Measurements from ENCODE around the gene BTBD16.
A peak's percentile ranks its signal among the peaks of the same experiment; 100 is the strongest.

The BTBD16 gene

DNA sequence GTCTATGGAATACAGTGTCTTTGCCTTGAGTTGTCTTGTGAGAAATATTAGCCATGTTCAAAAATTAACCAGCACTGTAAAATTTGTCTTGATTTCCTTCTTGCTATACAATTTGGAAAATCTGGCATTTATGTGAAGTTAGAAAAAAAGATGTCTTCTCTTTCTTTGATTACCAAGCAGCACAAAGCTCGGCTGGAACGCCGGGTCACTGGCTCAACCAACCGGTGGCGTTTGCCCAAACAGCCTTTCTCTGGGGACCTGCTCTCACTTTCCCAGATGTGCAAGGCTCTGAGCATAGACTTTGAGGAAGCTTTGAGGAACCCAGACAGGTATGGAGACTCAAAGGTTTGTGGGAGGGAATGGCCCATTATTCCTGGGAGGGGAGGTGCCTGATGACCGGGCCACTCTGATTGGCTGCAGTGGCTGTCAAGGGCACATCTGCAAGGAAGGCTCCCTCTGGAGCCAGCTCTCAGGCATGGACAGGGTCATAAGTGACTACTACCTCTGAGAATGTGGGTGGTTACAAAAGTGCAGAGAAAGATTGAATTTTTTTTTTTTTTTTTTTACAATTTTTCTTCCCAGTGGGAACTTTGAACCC is 5.6 kb downstream of the BTBD16 start:
- DNase-seq: no peak

DNA sequence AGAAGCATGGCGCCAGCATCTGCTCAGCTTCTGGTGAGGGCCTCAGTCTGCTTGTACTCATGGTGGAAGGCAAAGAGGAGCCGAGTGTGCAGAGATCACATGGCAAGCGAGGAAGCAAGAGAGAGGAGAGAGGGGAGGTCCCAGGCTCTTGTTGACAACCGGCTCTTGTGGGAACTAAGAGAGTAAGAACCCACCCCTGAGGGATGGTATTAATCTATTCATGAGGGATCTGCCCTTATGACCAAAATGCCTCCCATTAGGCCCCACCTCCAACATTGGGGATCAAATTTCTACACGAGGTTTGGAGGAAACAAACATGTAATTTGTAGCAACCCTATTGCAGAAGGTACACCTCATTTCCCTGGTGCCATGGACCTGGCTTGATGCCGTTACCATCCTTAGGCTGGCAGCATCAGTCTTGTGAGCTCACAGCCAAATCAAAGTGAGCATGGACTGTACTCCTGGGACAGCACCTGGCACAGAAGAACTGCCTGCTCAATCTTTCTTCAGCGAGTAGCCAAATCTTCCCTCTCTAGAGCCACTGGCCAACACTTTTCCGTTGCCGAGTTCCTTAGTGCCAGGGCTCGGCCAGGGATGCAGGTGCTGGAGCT is 6.5 kb downstream of the BTBD16 start:
- no peak for DNase-seq

DNA sequence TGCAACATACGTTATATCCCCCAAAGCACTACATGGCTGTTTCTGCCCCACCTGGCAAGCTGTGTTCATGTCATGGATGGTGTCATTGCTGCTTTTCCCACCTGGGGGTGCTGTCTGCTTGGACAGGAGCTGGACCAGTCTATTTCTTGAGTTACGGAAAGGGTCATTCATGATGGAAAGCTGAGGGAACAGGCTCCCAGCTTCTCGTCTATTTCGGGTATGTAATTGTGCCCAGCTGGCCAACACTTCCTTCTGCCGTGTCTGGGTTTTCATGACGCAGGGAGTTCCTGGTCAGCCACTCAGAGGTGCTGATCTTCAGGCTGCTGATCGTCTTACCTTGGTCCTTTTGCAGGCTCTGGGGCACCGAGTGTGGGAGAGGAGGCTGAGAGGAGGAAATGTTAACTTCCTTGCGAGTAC is 8.6 kb downstream of the BTBD16 start:
- no peak for DNase-seq

DNA sequence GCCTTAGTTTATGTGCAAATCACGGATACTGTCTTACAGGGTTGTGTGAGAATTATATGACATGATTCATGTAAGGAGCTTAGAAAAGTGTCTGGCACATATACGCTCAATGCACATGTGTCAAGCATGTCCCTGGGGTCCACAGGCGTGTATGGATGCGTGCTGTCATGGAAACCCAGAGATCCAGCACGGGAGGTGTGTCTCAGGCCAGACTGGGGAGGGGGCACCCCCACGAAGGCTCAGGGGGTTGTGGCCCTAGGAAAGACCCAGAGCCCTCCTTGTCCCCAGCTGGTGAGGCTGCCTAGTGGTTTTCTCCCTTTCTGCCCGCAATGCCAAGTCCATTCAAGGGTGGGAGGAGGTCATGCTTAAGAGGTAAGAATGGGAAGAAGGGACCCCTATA is 9.1 kb downstream of the BTBD16 start:
- DNase-seq: no peak

DNA sequence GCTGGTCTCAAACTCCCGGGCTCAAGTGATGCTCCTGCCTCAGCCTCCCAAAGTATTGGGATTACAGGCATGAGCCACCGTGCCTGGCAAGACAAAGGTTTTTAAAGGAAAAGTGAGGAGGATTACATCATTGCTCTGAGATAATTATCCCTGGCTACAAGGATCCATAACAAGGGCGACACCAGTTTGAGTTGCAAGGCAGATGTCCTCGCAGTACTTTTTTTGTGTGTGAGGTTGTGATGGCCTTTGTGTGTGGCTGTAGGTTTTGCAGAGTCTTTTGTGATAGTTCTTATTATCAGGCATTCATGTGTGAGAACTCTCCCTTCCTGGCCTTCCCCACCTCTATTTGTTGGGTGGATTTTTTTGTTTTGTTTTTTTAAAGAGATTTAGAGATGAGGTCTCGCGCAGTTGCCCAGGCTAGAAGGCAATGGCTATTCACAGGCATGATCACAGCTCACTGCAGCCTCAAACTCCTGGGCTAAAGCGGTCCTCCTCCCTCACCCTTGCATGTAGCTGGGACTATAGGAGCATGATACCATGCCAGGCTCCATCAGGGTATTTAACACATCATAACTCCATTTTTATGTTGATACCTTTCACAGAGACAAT is 10.0 kb downstream of the BTBD16 start:
- DNase-seq: no peak

DNA sequence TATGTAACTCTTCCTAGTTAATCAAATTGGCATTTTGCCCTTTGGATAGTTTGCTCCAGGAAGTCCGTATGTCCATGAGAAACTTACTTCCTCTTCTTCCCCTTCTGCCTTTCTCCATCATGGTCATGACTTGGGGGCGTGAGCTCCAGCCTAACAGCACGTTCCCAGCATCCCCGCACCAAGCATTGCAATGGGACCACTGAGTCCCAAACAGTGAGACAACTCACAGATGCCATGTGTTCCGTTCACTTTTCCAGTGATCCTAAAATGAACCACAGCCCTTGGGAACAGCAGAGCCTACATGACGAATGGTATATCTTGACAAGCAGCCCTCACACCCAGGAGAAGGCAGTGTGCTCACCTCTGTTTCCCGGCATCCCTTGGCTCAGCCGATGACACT is 10.7 kb downstream of the BTBD16 start:
- DNase-seq: no peak

DNA sequence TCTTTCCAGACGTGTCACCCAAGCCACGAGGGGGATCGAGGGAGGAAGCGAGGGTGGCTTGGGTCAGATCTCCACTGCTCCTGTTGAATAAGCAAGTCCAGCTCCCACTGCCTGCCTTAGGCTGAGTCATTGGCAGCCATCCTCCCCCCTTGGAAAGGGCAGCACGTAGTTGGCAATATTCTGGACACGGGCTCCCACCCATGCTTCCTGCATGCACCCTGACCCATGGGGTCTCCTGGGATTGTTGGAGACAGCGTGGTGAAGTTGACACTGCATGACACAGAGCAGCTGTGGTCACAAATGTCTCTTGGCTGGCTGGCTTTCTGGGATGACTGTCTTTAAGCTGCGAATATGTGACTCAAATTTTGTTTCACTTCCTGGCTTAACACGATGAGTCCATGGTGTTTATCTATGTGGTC is 11.2 kb downstream of the BTBD16 start:
- no peak for DNase-seq

DNA sequence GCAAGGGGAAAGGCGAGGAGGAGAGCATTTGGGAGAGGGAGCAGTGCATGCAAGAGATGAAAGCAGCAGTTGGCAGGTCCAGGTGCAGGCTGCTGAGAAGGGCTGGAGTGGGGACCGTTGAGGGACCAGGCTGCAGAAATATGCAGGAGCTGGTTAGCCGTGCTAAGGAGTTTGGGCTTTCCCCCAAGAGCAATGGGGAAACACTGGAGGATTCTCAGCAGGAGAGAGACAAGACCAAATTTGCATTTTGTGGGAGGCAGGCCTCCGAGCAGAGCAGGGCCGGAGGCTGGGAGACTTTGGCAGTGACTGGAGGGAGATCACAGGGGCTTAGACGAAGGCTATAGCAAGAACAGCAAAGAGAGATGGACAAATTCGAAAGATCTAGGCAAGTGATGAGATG is 11.8 kb downstream of the BTBD16 start:
- DNase-seq: no peak

DNA sequence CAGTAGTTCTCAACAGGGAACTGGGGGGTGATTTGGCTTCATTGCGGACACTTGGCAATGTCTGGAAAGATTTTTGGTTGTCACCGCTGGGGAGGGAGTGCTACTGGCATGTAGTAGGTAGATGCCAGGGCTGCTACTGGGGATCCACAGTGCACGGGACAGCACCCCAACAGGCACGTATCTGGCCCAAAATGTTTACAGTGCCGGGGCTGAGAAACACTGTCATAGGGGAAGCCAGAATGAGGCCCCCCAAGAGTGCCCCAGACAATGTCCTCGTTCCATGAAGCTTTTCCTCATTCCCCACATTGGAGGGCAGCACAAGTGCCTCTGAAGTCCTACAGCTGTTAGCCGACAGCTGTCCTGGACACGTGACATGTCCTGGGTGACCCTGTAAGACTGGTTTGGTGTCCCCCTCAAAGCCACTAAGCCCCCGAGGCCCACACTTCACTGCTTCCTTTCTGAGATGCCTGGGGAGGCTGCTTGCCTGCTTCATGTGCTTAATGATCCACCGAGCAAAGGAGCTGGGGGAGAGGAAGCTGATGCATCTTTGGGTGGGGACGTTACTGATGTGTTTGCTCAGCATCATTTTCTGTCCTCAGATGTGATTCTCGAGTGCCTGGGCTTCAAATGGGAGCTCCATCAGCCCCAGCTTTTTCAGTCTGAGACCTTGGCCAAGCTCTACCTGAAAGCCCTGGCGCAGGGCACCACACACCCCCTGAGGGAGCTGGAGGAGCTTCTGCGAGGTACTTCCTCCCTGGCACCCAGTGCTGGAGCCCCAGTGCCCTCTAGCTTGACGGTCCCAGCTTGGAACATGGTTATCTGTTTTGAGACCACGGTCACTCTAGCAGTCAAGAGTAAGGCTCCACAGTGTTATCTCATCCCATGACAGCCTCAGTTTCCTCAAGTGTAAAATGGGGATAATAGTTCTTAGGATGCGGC is 14.7 kb downstream of the BTBD16 start:
- DNase-seq: no peak

DNA sequence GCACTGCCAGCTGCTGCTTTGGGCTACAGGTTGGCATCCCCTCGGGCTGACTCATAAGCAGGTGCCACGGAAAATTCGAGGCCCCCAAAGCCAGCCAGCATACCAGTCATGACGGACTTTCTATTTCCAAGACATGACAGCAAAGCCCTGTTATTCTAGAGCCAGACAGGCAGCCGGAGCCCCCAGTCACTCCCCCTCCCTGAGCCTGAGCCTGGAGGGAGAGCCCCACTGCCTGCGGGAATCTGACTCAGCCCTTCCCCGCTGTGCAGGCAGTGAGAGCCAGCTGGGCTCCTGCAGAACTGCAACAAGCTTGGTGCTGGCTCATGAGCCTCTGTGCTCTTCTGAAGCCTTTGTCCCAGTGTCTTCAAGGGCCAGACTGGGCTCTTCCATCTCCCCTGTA is 15.8 kb downstream of the BTBD16 start:
- peak; percentile 29 for DNase-seq

DNA sequence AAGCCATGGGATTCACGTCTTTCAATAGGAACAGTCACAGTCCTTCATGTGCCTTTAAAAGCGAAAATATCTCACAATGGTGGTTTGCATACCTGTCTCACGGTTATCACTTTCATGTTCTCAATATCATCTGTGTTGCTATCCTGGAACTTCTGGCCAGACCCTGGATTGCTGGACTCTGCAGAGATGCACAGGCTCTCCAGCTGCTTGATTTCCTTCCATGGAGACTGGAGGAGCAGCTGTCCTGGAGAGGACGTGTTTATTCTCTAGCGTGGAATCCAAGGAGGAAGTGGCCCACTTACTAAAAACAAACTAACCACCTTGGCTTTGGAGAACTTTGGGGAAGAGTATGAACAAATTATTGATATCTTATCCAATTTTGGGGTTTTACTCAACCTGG is 16.5 kb downstream of the BTBD16 start:
- DNase-seq: no peak

DNA sequence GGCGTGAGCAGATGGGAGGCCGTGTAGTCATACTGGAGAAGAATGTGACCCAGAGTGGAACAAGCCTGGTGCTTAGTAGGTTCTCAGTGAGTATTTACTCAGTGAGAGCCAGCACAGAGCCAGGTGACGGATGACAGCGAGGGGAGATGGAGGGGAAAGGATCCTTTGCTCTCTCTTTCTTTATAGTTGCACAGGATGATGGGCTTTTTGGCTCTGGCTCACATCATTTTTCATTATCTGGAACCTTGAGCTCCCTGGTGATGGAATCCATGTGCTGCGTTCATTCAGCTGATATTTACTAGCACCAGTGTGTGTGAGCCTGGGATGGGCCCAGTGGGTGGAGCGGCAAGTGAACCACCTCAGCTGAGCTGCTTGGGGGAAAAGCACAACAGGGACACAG is 17.2 kb downstream of the BTBD16 start:
- DNase-seq: no peak

DNA sequence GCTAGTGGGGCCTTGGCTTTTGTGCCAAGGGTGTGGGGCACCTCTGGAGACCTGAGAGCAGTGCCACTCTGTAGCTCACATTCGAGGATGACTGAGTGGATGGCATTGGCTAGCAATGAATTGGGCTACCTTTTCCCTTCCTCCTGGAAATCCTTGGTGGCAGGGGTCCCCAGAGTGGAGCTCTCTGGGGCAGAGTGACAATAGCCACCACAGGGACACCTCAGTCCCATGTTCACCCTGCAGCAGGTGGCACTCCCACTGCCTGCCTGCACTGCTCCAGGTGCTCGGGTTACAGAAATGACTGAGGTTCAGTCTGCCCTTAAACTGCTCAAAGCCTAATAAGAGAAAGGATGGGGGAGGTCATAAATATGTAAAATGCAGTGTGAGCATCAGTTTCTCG is 17.8 kb downstream of the BTBD16 start:
- no peak for DNase-seq

DNA sequence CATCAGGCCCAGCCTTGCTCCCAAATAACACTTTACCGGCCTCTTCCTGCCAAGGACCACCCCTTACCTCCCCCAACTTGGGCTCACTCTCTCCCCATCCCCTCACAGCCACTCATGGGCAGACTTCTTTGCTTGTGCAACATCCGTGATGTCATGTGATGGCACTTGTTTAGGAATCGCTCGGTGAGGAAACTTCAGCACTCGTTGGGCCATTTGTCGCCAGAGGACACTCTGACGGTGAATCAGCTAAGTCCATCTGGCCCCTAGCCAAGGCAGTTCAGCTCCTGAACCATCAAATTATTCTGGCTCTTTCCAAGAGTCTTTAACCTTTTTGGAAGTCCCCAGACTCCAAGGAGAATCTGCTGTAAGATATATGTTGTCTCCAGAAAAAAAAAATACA is 19.2 kb downstream of the BTBD16 start:
- no peak for DNase-seq

DNA sequence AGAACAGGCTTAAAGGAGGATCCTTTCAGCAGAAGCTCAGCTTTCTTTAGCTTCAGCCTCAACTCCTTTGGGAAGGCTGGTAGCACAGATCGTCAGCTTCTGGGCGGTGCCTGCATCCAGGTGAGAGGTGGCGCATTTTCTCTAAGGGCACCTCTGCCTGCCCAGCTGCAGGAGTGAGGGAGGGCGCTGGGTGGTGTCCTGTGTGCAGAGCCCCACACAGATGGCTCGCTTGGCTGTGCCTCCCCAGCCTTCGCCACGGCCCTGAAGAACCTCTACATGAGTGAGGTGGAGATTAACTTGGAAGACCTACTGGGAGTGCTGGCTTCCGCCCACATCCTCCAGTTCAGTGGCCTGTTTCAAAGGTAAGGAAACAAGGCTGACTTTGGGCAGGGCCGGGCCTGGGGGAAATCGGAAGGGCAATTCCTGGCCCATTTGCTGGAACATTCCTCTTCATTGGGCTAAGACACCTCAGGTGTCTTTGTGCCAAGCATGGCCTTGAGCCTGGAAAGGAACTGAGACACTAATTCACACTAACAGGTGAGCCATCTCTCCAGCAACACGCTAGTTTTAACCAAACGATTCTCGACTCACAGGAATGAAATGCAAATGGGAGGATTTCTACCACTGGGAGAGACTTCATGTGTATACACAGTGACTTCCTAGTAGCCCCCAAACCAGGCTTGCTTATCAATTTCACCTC is 19.9 kb downstream of the BTBD16 start:
- DNase-seq: no peak

DNA sequence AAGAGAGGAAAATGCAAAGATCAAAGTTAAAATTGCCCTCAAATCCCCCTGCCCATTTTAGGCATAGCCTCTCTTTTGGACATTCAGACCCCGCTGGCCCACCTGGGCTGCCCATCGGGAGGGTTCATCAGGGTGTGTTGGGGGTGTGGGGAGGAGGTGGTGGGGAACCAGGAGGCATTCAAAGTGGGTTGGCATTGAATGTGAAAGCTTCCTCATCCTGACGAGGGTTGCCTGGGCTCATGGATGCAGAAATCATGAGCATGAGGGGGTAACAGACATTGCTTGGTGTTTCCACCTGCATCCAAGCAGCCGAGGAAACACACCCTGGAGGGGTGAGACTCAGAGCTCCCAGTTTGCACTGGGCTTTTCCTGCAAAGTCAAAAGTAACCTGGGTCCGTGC is 20.6 kb downstream of the BTBD16 start:
- DNase-seq: no peak

DNA sequence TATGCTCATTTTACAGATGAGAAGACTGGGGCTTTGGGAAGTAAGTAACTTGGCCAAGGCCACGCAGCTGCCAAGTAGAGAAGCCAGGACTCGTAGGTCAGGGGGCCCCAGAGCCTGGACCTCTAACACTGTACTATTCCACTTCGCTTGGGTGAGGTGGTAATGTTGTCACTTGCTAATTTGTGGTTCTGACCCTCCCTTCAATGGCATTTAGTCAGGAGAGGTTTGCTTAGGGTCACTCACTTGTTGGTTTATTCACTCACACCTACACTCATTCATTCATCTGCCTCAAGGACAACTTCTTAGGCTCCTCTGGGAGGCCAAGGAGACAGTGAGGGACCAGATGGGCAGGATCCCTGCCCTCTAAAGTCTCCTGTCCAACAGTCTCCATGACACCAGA is 21.3 kb downstream of the BTBD16 start:
- no peak for DNase-seq

DNA sequence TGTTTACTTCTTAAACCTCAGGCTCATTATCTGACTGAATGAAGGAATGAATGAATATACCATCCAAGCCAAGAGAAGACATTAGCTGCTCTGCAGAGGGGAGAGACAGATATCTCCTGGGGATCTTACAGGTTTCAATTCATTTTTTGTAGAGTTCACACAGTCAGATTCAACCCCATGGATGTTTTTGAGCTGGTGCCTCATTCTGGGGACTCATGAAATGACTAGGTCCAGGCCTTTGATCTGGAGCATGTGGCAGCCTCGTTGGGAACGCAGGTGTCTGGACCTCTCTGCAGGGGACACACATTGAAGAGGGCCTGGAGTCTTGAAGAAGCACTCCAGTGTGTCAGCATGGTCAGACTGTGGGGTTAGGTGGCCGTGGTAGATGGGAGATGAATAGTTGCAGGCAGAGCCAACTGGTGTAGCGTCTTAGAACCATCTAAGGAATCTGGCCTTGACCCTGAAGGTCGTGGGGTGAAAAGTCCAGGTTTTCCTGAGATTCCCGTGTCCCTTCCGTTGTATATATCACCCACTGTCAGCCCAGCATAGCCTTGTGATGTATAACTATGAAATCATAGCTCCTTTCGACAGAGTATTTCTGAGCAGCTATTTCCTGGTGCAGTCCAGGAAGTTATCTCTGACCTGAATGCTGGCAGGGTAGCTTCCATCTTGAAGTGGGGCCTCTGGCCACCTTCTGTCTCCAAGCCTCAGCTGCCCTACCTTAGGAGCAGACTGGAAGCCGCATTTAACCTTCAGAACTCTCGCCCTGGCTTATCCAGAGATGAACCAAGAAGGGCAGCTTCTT is 22.3 kb downstream of the BTBD16 start:
- DNase-seq: no peak

DNA sequence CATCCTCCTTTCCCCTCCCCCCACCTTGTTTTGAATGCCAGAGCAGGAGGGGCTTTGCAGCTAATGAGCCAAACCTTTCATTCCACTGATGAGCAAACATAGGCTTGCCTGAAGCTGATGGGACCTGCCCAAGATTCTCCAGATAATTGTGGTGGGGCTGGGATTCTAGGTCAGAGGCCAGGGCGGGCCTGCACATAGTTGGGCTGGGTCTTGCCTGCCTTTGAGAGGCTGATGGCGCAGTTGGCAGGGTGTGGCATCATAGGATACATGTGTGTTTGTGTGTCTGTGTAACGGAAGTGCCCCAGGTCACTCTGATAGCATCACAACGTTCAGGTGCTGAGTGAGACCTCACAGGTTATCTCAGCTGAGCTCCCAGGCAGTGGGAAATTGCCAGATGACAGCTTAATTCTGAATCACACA is 22.9 kb downstream of the BTBD16 start:
- DNase-seq: no peak

DNA sequence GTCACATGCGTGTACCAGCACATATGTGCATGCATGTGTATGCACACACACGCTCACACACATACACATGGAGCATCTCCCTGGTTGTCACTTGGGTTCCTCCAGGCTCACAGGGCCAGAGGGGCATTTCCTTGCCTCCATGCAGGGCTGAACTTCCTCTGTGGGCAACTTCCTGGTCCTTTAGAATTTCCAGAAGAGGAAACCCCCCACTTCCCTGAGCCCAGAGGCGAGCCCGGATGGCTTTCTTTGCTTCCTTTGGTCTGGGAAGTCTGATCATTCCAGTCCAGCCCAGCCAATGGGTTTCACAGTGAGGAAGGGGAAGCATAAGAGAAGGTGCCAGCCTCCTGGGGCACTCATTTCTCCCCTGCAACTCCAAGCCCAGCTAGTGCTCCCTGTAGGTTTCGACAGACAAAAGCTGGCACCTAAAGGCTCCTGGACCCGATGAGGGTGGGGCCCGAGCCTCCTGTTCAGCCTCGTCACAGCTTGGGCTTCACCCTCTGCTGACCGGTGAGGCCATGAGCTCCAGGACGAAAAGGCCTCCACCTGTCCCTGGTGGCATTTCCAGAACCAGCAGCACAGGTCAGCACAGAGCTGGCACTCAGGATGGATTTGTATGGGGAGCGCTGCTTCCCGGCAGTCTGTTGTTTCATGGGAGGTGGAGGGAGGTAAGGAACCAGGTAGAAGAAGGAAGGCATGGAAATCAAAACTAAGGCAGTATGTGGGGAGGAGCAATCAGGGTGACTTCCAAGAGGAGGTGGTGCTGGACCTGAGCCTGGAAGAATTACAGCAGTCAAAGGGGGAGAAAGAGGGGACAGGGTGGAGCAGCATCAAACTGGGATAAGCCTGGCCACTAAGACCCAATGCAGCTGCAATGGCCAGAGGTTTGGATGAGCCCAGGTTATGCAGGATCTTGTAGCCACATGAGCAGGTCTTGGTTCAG is 23.7 kb downstream of the BTBD16 start:
- no peak for DNase-seq

DNA sequence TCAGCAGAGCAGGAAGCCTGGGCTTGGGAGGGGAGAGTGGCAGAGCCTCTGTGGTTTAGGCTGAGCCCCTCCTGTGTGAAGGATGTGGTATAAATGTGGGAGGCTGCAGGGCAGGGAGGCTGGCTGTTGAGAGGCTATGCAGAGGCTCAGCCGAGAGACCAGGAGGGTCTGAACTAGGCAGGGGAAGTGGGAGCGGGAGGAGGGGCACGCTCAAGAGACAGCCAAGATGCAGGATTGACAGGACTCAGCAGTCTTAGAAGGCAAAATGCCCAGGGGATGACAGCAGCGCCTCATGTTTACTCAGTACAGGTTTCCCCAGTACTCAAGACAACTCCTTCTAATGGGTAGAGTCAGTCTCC is 24.3 kb downstream of the BTBD16 start:
- DNase-seq: no peak
